ENCODE data around the gene CTH. TPM values are rescaled to one million over a fixed set of nuclear protein-coding genes. Genes with fewer than 3 reads are reported as not detected.

The CTH gene
- total RNA-seq, 1 donor, result 4.7 TPM

GRCh38 chr1:70429219-70429618, 18.2 kb downstream of the CTH start:
- no peak overlapping the region for H3K4me3 ChIP-seq (ENCODE audit: low read depth, low read length)
- DNase-seq (ENCODE audit: low read depth), result peak; percentile 52
- TF ChIP-seq CTCF (IDR thresholded peaks at IDR 0.05; ENCODE audit: insufficient read depth, low read depth, low read length), result no peak

DNA sequence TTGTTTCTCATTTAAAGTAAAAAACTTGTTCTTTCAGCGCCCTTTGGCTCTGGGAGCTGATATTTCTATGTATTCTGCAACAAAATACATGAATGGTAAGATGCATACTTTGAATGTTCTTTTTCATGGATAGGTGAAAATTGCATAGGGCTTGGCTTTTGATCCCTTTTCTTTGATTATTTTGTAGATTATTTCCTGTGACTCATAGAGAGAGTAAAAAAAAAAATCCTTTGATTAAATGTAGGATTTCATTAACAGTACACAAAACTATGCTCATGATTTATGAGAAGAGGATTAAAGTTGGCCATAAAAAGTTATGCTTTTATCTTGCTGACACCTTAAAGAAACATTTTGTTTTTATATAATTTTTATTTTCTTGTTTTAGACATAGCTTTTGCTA, 18.7 kb downstream of the CTH start:
- no peak for TF ChIP-seq CTCF (IDR thresholded peaks at IDR 0.05; ENCODE audit: insufficient read depth, low read depth, low read length)
- H3K4me3 ChIP-seq (ENCODE audit: low read depth, low read length), result no peak overlapping the region
- peak; percentile 23 for DNase-seq (ENCODE audit: low read depth)

DNA sequence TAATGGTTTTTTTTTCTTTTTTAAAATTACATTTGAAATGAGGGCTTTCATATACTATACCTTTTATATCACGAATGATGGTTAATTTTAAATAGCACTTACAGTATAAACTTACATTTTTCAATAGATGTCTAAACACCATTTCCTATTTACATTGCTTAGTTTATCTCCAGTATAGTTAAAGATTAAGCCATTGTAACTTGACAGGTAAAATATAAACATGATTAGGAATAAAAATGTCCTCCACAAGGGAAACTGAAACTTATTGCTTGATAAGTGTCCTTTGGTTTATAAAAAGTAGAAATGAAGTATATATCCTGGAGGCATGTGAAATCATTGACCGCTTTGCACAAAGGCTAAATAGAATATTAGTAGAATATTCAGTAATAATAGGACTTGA, 20.2 kb downstream of the CTH start:
- no peak overlapping the region for H3K4me3 ChIP-seq (ENCODE audit: low read depth, low read length)
- no peak for DNase-seq (ENCODE audit: low read depth)
- no peak for TF ChIP-seq CTCF (IDR thresholded peaks at IDR 0.05; ENCODE audit: insufficient read depth, low read depth, low read length)

GRCh38 chr1:70431874-70432273, 20.8 kb downstream of the CTH start:
- no peak overlapping the region for H3K4me3 ChIP-seq (ENCODE audit: low read depth, low read length)
- no peak for TF ChIP-seq CTCF (IDR thresholded peaks at IDR 0.05; ENCODE audit: insufficient read depth, low read depth, low read length)
- no peak for DNase-seq (ENCODE audit: low read depth)

GRCh38 chr1:70434253-70434859, 23.3 kb downstream of the CTH start:
- no peak for TF ChIP-seq CTCF (IDR thresholded peaks at IDR 0.05; ENCODE audit: insufficient read depth, low read depth, low read length)
- DNase-seq (ENCODE audit: low read depth), result no peak

GRCh38 chr1:70436622-70437251, 25.7 kb downstream of the CTH start:
- peak; percentile 66 for DNase-seq (ENCODE audit: low read depth)
- peak; percentile 55 for TF ChIP-seq CTCF (IDR thresholded peaks at IDR 0.05; ENCODE audit: insufficient read depth, low read depth, low read length)

More at GRCh38 chr1:70434253-70434859, 23.3 kb downstream of the CTH start:
- H3K4me3 ChIP-seq (ENCODE audit: low read depth, low read length), result no peak overlapping the region

More at GRCh38 chr1:70436622-70437251, 25.7 kb downstream of the CTH start:
- H3K4me3 ChIP-seq (ENCODE audit: low read depth, low read length), result no peak overlapping the region

Data from fibroblast of villous mesenchyme (primary cell).